H7 (cell line): ENCODE measurements around the gene INTS3. TPM values are rescaled to one million over a fixed set of nuclear protein-coding genes. Genes with fewer than 3 reads are reported as not detected.
A peak's percentile ranks its signal among the peaks of the same experiment; 100 is the strongest.

ENCODE experiments used
- DNase-seq: peaks from one replicate; pipeline ENCODE4 v3.0.0; 2012
- H3K27me3 ChIP-seq: 2 replicates; pipeline ENCODE4 v1.6.0; 2011; ENCODE audit warnings: mild to moderate bottlenecking, low read length; ENCODE audit not compliant: control insufficient read depth, insufficient read depth
- H3K36me3 ChIP-seq: replicated peaks from 2 replicates; pipeline ENCODE4 v1.5.1; 2011; ENCODE audit warnings: low read length; ENCODE audit not compliant: control insufficient read depth, insufficient read depth
- H3K4me3 ChIP-seq: 2 replicates; pipeline ENCODE4 v1.5.1; 2011; ENCODE audit warnings: low read depth, mild to moderate bottlenecking, control low read depth, low read length, moderate library complexity; ENCODE audit not compliant: insufficient read depth
- total RNA-seq: library from RNA; depleted of rRNA; stranded (reverse); fragments of >200 nt; shearing (Covaris generic); gene quantifications from 2 replicates; pipeline ENCODE4 v1.2.3, GENCODE V29; 2014

Gene INTS3
- total RNA-seq, 1 experiment from 2014 or later: 58.3 TPM

- Histone ChIP-seq H3K36me3 (no peaks in the 10 kb centered on the region), H3K4me3 (no peak overlapping the region), H3K27me3 (no peaks in the 10 kb centered on the region)
- DNase-seq: peak; percentile 36
These were observed 62.6 kb downstream of the INTS3 start for GRCh38 chr1:153790313-153790965.

DNA sequence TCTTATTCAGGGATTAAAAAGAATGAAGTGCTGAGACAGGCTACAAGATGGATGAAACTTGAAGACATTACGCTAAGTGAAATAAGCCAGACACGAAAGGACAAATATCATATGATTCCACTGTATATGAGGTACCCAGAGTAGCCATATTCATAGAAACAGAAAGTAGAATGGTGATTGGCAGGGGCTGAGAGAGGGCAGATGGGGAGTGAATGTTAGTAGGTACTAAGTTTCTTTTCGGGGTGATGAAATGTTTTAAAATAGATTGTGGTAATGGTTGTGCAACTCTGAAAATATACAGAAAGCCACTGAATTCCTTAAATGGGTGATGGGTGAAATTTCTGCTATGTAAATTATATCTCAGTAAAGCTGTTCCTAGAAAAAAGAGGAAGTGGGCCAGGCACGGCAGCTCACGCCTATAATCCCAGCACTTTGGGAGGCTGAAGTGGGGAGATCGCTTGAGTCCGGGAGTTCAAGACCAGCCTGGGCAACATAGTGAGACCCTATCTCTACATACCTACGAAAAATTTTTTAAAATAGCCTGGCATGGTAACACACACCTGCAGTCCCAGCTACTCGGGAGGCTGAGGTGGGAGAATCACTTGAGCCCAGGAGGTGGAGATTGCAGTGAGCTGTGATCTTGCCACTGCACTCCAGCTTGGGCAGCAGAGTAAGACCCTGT, 63.3 kb downstream of the INTS3 start:
- no peak overlapping the region for H3K4me3 ChIP-seq

GRCh38 chr1:153791648-153792253, 63.9 kb downstream of the INTS3 start:
- no peak overlapping the region for H3K4me3 ChIP-seq
- no peaks in the 10 kb centered on the region for H3K27me3 ChIP-seq
- peak; percentile 39 for DNase-seq
- H3K36me3 ChIP-seq: no peaks in the 10 kb centered on the region

More for the DNA sequence above, 63.3 kb downstream of the INTS3 start:
- no peak for DNase-seq
- Histone ChIP-seq H3K27me3 (no peaks in the 10 kb centered on the region), H3K36me3 (no peaks in the 10 kb centered on the region)

DNA sequence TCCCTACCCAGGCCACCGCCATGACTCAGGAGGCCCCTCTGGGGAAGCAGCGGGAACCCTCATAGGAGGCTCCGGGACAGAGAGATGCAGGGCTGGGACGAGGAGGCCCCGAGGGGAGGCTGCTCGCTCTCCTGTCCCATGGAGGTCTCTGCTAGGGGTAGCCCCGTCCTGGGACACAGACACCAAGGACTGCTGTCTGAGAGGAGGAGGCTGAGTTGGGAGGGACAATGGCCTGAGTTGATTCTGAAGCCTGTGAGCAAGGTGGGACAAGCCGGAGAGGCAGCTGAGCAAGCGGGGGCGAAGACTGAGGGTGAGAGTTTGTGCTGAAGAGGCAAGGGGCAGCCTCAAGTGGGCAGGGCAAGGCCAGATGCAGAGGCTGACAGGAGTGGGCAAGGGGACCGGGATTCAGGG, 64.8 kb downstream of the INTS3 start:
- H3K27me3 ChIP-seq: no peaks in the 10 kb centered on the region
- no peak overlapping the region for H3K4me3 ChIP-seq
- DNase-seq: peak; percentile 58
- no peaks in the 10 kb centered on the region for H3K36me3 ChIP-seq

GRCh38 chr1:153793261-153793972, 65.6 kb downstream of the INTS3 start:
- Histone ChIP-seq H3K4me3 (no peak overlapping the region), H3K36me3 (no peaks in the 10 kb centered on the region), H3K27me3 (no peaks in the 10 kb centered on the region)
- peak; percentile 81 for DNase-seq

DNA sequence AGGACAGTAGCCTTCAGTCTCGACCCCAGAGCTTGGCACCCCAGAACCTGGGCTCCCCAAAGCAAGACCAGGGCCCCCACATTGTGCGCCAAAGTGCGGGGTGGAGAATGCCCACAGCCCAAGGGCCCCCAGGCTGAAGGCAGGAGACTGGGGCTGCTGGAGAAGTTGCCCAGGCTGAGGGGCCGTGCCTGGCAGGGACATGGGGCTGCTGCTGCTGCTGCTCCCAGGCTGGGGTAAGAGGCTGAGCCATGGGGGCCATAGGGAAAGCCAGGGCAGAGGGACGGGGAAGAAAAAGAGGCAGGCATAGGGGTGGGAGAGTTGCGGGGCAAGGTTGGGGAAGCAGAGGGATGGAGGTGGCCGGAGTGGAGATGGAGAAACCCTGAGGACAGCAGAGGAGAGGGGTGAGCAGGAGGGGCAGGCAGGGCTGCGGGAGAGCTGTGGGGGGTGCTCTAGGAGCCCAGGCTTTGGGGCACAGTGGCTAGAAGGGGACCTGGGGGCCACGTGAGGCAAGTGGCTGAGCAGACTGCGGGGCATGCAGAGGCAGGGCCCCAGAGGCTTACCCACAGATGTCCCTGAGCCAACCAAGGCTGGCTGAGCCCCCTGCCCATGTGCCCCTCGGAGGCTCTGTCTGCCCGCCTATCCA, 66.2 kb downstream of the INTS3 start:
- DNase-seq: peak; percentile 67
- Histone ChIP-seq H3K36me3 (no peaks in the 10 kb centered on the region), H3K27me3 (no peaks in the 10 kb centered on the region), H3K4me3 (no peak overlapping the region)

DNA sequence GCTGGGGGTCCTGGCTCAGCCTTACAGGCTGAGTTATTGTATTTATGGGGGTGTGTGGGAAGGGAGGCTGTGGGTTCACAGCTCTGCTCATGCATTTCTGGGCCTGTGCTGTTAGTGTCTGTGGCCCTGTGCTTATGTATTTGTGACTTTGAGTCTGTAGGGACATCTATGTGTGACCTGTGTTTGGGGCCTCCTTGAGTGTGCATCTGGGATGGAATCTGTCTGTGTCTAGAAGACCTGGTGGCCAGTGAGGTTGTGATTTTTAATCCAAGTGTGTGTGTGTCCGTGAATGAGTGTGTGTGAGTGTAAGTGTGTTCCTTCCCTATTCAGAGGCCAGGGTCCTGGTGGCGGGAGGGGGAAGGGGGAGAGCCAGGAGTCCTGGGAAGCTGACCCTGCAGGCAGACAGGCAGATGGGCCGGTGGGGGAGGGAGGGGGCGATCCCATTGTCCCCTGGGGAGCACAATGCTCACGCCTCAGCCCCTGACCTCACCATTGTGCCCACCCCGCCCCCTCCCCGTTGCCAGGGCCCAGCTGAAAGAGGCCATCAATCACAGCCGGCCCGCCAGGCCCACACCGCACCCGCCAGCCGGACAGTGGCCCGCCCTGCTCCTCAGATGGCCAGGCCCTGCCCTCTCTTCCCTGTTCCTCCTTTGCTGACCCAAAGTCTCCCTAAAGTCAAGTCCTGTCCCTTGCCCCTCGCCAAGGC, 66.9 kb downstream of the INTS3 start:
- H3K27me3 ChIP-seq: no peaks in the 10 kb centered on the region
- peak; percentile 81 for DNase-seq

GRCh38 chr1:153795330-153795837, 67.5 kb downstream of the INTS3 start:
- no peak for DNase-seq
- H3K36me3 ChIP-seq: no peaks in the 10 kb centered on the region; the same call in 1 of the 2 replicates
- no peaks in the 10 kb centered on the region for H3K27me3 ChIP-seq
- H3K4me3 ChIP-seq: no peak overlapping the region

More for the DNA sequence above, 66.9 kb downstream of the INTS3 start:
- Histone ChIP-seq H3K36me3 (no peaks in the 10 kb centered on the region; the same call in 1 of the 2 replicates), H3K4me3 (no peak overlapping the region)

- Histone ChIP-seq H3K4me3 (no peak overlapping the region), H3K36me3 (no peaks in the 10 kb centered on the region; the same call in 1 of the 2 replicates), H3K27me3 (no peaks in the 10 kb centered on the region)
- DNase-seq: peak; percentile 36
These were observed 68.3 kb downstream of the INTS3 start for GRCh38 chr1:153795934-153796785.

GRCh38 chr1:153796786-153797659, 69.2 kb downstream of the INTS3 start:
- no peaks in the 10 kb centered on the region; the same call in 1 of the 2 replicates for H3K36me3 ChIP-seq
- no peak overlapping the region for H3K4me3 ChIP-seq
- no peaks in the 10 kb centered on the region for H3K27me3 ChIP-seq
- peak; percentile 95 for DNase-seq

DNA sequence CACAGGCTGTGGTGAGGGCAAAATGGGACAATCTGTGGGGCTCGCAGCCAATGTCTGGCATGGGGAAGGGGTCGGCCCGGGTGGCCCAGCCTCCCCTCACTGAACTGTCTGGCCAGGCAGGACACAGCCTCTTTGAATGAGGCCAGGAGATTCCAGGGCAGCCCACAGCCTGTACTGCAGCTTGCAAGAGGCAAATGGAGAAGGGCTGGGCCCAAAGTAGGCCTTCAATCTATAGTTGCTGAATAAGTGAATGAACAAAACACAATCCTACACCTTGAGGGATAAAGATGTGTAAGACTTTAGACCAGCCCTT, 70.6 kb downstream of the INTS3 start:
- Histone ChIP-seq H3K4me3 (no peak overlapping the region), H3K36me3 (no peaks in the 10 kb centered on the region; the same call in none of the 2 replicates), H3K27me3 (no peaks in the 10 kb centered on the region)
- peak; percentile 47 for DNase-seq

- H3K27me3 ChIP-seq: no peaks in the 10 kb centered on the region
- H3K36me3 ChIP-seq: no peaks in the 10 kb centered on the region; the same call in none of the 2 replicates
- peak; percentile 38 for DNase-seq
- H3K4me3 ChIP-seq: no peak overlapping the region
These were observed 71.2 kb downstream of the INTS3 start for GRCh38 chr1:153799016-153799415.
